A549 (cell line): ENCODE results near the gene F12. TPM values are rescaled to one million over a fixed set of nuclear protein-coding genes. Genes with fewer than 3 reads are reported as not detected.
A peak's percentile ranks its signal among the peaks of the same experiment; 100 is the strongest.

ENCODE experiments used
- ATAC-seq, 2 experiments: fragments of 200-7000 bp in 1 of 2; fragments of >200 bp in 1 of 2; cut with Nextera tagmentation in 1 of 2; cut with Tn5 transposase in 1 of 2; 3 replicates each; pipeline versions ENCODE4 v1.8.0 to v1.9.1; 2018 to 2020; ENCODE audit warnings: mild to moderate bottlenecking in 1 of 2, moderate library complexity in 1 of 2
- CTCF ChIA-PET: fragments of 300-600 bp; sonication (Branson Sonifier 250); formaldehyde crosslinking; extraction: SDS; loops from one replicate; lab custom pipeline; 2021; ENCODE audit warnings: antibody characterized with exemption, inconsistent platforms; lab: Yijun Ruan, JAX
- POLR2A ChIA-PET: fragments of 350-600 bp; formaldehyde crosslinking; extraction: SDS; loops from one replicate; lab custom pipeline; 2021; ENCODE audit warnings: antibody characterized with exemption, inconsistent platforms; lab: Yijun Ruan, JAX
- DNase-seq, 2 experiments: peaks; one replicate each; pipeline versions ENCODE4 v3.0.0 to v3.0.0-alpha.2; 2011 to 2016; ENCODE audit warnings: low read depth in 1 of 2, low spot score in 1 of 2
- FAIRE-seq: peaks from 2 replicates; lab custom pipeline; 2011; peaks lifted over from hg19 to GRCh38; lab: Jason Lieb, UNC
- H3K27ac ChIP-seq, 2 experiments: fragments of >200 bp; sonication (Bioruptor Twin); formaldehyde crosslinking; 3 replicates each; pipeline ENCODE4 v1.5.1; 2016 to 2017
- H3K4me1 ChIP-seq: fragments of >200 bp; sonication (Bioruptor Twin); formaldehyde crosslinking; 3 replicates; pipeline ENCODE4 v1.6.1; 2016
- H3K4me2 ChIP-seq: fragments of >200 bp; sonication (Bioruptor Twin); formaldehyde crosslinking; 3 replicates; pipeline ENCODE4 v1.6.1; 2016
- H3K4me3 ChIP-seq: fragments of >200 bp; sonication (Bioruptor Twin); formaldehyde crosslinking; 3 replicates; pipeline ENCODE4 v1.5.1; 2016
- H3K9me3 ChIP-seq: fragments of >200 bp; sonication (Bioruptor Twin); formaldehyde crosslinking; 3 replicates; pipeline ENCODE4 v1.6.1; 2016
- CEBPB ChIP-seq, 2 experiments: fragments of >200 bp in 1 of 2; sonication (Bioruptor Twin) in 1 of 2; formaldehyde crosslinking in 1 of 2; IDR thresholded peaks; 2 replicates each; pipeline ENCODE4 v1.6.1; 2012 to 2016
- CHD2 ChIP-seq: fragments of 150-350 bp; IDR thresholded peaks from 2 replicates; pipeline ENCODE4 v1.6.1; 2014; ENCODE audit warnings: low read length; ENCODE audit not compliant: partially characterized antibody
- EHF ChIP-seq: fragments of 250-450 bp; sonication (Bioruptor Pico); IDR thresholded peaks from 2 replicates; pipeline ENCODE4 v1.5.0; 2020; ENCODE audit warnings: mild to moderate bottlenecking
- EHMT2 ChIP-seq: fragments of 200-600 bp; sonication (generic); IDR thresholded peaks from 2 replicates; pipeline ENCODE4 v1.6.1; 2016; ENCODE audit warnings: antibody characterized with exemption, low read depth, mild to moderate bottlenecking, moderate library complexity
- EP300 ChIP-seq, 2 experiments: fragments of >200 bp; sonication (Bioruptor Twin); formaldehyde crosslinking; IDR thresholded peaks; 2 replicates in 1 of 2; 3 replicates in 1 of 2; pipeline ENCODE4 v1.6.1; 2016 to 2017
- ESRRA ChIP-seq: fragments of 150-350 bp; IDR thresholded peaks from 2 replicates; pipeline ENCODE4 v1.6.1; 2014; ENCODE audit warnings: mild to moderate bottlenecking, low read length, borderline replicate concordance
- FOSB ChIP-seq: fragments of 250-450 bp; sonication (Bioruptor Pico); IDR thresholded peaks from 2 replicates; pipeline ENCODE4 v1.5.0; 2020; ENCODE audit warnings: mild to moderate bottlenecking, moderate library complexity
- GATA3 ChIP-seq: IDR thresholded peaks from 2 replicates; pipeline ENCODE4 v1.6.1; 2012; ENCODE audit warnings: borderline replicate concordance
- HDAC2 ChIP-seq: fragments of 200-600 bp; sonication (generic); IDR thresholded peaks from 2 replicates; pipeline ENCODE4 v1.6.1; 2016
- HOXA7 ChIP-seq: fragments of 250-450 bp; sonication (Bioruptor Pico); IDR thresholded peaks from 2 replicates; pipeline ENCODE4 v1.5.0; 2020; ENCODE audit warnings: mild to moderate bottlenecking, moderate library complexity
- HOXB5 ChIP-seq: fragments of 250-450 bp; sonication (Bioruptor Pico); IDR thresholded peaks from 2 replicates; pipeline ENCODE4 v1.5.0; 2020; ENCODE audit warnings: mild to moderate bottlenecking, moderate library complexity
- KDM5A ChIP-seq: fragments of 200-600 bp; sonication (generic); IDR thresholded peaks from 2 replicates; pipeline ENCODE4 v1.6.1; 2016; ENCODE audit warnings: antibody characterized with exemption, mild to moderate bottlenecking
- NR3C1 ChIP-seq: fragments of >200 bp; sonication (Bioruptor Twin); formaldehyde crosslinking; IDR thresholded peaks from 3 replicates; pipeline ENCODE4 v1.6.1; 2017
- POLR2A ChIP-seq: IDR thresholded peaks from 2 replicates; pipeline ENCODE4 v1.6.1; 2012; ENCODE audit warnings: mild to moderate bottlenecking, low read length
- RAD21 ChIP-seq, 2 experiments: fragments of >200 bp in 1 of 2; sonication (Bioruptor Twin) in 1 of 2; formaldehyde crosslinking in 1 of 2; IDR thresholded peaks in 1 of 2; conservative IDR thresholded peaks in 1 of 2; 2 replicates in 1 of 2; 3 replicates in 1 of 2; pipeline ENCODE4 v1.6.1; 2012 to 2018; ENCODE audit warnings: inconsistent platforms in 1 of 2
- RFX5 ChIP-seq: fragments of 450-650 bp; IDR thresholded peaks from 2 replicates; pipeline ENCODE4 v1.7.1; 2014; ENCODE audit warnings: antibody characterized with exemption, mild to moderate bottlenecking, moderate library complexity
- RNF2 ChIP-seq: fragments of 200-600 bp; sonication (generic); IDR thresholded peaks from 2 replicates; pipeline ENCODE4 v1.6.1; 2016; ENCODE audit warnings: low read depth, mild to moderate bottlenecking, antibody characterized with exemption, moderate library complexity, borderline replicate concordance
- ZNF302 ChIP-seq: fragments of 250-450 bp; sonication (Bioruptor Pico); IDR thresholded peaks from 2 replicates; pipeline ENCODE4 v1.9.0; 2021; ENCODE audit warnings: inconsistent platforms, mild to moderate bottlenecking, moderate library complexity
- ZSCAN20 ChIP-seq: fragments of 250-450 bp; sonication (Bioruptor Pico); IDR thresholded peaks from 2 replicates; pipeline ENCODE4 v1.8.0; 2022; ENCODE audit warnings: mild to moderate bottlenecking, moderate library complexity
- WGBS: methylation state at CpG from one replicate; pipeline ENCODE4 v1.1.6; 2017; ENCODE audit errors: missing lambda C conversion rate; 5-methylcytosine and 5-hydroxymethylcytosine counted together
- polyA plus RNA-seq, 4 experiments: library from polyadenylated mRNA; depleted of rRNA in 3 of 4; stranded (reverse); fragments of >200 nt; fragmentation: RNase III in 1 of 4; extraction: RNeasy Plus Mini Kit Qiagen cat#74134 plus additional on column Dnase treatment in 1 of 4; gene quantifications; 2 replicates in 3 of 4; 3 replicates in 1 of 4; pipeline ENCODE4 v1.2.3, GENCODE V29; 2011 to 2017
- TF ChIP-seq, protein P1 (sequence below): fragments of 150-350 bp; IDR thresholded peaks from 2 replicates; pipeline ENCODE4 v1.6.1; 2014; ENCODE audit warnings: low read depth, mild to moderate bottlenecking, low read length
- TF ChIP-seq, protein P2 (sequence below): IDR thresholded peaks from 2 replicates; pipeline ENCODE4 v1.6.1; 2012
- TF ChIP-seq, protein P3 (sequence below): IDR thresholded peaks from 2 replicates; pipeline ENCODE4 v1.6.1; 2012
- TF ChIP-seq, protein P4 (sequence below): fragments of 450-650 bp; IDR thresholded peaks from 2 replicates; pipeline ENCODE4 v1.6.1; 2014; ENCODE audit warnings: antibody characterized with exemption
- TF ChIP-seq, protein P5 (sequence below): fragments of 200-600 bp; sonication (generic); IDR thresholded peaks from 2 replicates; pipeline ENCODE4 v1.6.1; 2016; ENCODE audit warnings: antibody characterized with exemption, mild to moderate bottlenecking, moderate library complexity

F12 gene
- polyA plus RNA-seq, 2 of the 4 experiments (the other 2 are of a cell fraction) = 5.3 to 14.3 TPM

DNA sequence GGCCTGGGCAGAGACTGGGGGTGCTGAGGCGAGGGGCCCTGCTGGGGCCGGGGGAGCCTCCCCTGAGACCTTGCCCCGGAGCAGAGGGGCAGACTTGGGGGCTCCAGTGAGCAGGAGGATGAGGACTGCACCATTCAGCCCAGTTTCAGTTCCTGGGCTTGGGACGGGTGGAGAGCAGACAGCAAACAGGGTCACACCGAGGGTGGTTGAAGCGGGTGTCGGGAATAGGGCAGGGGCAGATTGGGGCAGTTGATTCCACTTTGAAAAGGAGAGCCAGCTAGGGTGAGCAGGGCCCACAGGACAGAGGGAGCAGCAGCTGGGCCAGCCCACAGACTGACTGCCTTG is 21.6 kb upstream of the F12 start:
- ATAC-seq (no peak), DNase-seq (no peak), FAIRE-seq (no peak)
- POLR2A ChIA-PET = no interaction called here
- Histone ChIP-seq H3K4me3 (no peak overlapping the region), H3K9me3 (no peaks in the 10 kb centered on the region), H3K27ac (no peak overlapping the region), H3K4me2 (no peak overlapping the region), H3K4me1 (peaks cover 12% of the 10 kb centered on the region)
- WGBS = 87% methylated on average over 7 of the region's 7 CpGs
- CTCF ChIA-PET = interaction anchor here (1.6 to 36.0 kb wide), 3 partner anchors 17 to 112 kb away, joined by 5 to 871 read pairs (median 152); partner anchors contain the start of gene PRR7
- no peak for TF ChIP-seq CEBPB (IDR thresholded peaks at IDR 0.05)
- no peak for TF ChIP-seq ESRRA
- TF ChIP-seq POLR2A = no peak
- no peak for TF ChIP-seq EP300 (IDR thresholded peaks at IDR 0.05)
- no peak for TF ChIP-seq EHMT2
- TF ChIP-seq RAD21 (conservative IDR thresholded peaks at IDR 0.05 in 1 of 2, IDR thresholded peaks at IDR 0.05 in 1 of 2) = no peak
- no peak for TF ChIP-seq HOXB5
- no peak for TF ChIP-seq EHF (CRISPR knock-in tag)
- TF ChIP-seq, all 56 proteins: peak for 0

DNA sequence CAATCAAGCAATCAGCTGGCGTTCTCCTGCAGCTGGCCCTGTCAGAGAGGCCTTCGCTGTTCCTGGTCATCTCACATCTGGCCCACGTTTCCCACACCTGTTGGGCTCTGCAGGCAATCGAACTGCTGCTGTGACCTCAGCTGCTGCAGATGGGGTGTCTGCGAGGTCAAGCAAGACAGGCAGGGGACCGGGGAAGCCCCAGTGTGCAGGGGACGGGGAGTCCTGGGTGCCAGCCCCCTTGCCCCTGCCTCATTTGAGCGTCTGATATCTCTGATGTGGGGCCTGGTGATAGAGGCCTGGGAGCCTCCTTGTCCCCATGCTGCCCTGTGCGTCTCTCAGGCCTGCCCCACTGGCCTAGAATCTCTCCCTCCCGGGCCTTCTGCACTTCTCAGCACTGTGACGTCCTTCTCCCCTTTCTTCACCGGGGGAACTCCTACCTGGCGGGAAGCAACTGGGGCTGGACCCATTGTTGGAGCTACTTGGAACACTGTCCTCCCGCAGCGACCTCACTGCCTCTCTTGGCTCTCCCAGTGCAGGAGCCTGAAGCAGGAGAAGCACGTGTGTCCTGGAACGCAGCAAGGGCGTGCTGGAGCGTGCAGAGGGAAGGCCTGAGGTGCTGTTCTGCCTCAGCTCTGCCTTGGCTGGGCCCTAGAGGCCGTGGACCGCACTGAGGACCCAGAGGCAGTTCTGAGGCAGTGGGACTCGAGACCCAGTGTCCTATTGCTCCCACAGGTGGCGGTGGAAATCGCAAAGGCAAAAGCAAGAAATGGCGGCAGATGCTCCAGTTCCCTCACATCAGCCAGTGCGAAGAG is 21.0 kb upstream of the F12 start:
- Histone ChIP-seq H3K9me3 (no peaks in the 10 kb centered on the region), H3K4me1 (peaks cover 15% of the 10 kb centered on the region), H3K27ac (no peak overlapping the region), H3K4me2 (no peak overlapping the region), H3K4me3 (no peak overlapping the region)
- no peak for DNase-seq
- ChIA-PET CTCF (interaction anchor here (14.5 to 36.0 kb wide), 2 partner anchors 18 to 27 kb away, joined by 152 to 871 read pairs; partner anchors contain the start of gene PRR7), POLR2A (no interaction called here)
- TF ChIP-seq POLR2A = 0 out of 2 replicates have a peak, but pooled peaks have one; percentile 21
- TF ChIP-seq, protein P1, sequence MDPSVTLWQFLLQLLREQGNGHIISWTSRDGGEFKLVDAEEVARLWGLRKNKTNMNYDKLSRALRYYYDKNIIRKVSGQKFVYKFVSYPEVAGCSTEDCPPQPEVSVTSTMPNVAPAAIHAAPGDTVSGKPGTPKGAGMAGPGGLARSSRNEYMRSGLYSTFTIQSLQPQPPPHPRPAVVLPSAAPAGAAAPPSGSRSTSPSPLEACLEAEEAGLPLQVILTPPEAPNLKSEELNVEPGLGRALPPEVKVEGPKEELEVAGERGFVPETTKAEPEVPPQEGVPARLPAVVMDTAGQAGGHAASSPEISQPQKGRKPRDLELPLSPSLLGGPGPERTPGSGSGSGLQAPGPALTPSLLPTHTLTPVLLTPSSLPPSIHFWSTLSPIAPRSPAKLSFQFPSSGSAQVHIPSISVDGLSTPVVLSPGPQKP = no peak
- 91% methylated on average over 22 of the region's 26 CpGs for WGBS
- ATAC-seq = no peak
- FAIRE-seq = no peak

DNA sequence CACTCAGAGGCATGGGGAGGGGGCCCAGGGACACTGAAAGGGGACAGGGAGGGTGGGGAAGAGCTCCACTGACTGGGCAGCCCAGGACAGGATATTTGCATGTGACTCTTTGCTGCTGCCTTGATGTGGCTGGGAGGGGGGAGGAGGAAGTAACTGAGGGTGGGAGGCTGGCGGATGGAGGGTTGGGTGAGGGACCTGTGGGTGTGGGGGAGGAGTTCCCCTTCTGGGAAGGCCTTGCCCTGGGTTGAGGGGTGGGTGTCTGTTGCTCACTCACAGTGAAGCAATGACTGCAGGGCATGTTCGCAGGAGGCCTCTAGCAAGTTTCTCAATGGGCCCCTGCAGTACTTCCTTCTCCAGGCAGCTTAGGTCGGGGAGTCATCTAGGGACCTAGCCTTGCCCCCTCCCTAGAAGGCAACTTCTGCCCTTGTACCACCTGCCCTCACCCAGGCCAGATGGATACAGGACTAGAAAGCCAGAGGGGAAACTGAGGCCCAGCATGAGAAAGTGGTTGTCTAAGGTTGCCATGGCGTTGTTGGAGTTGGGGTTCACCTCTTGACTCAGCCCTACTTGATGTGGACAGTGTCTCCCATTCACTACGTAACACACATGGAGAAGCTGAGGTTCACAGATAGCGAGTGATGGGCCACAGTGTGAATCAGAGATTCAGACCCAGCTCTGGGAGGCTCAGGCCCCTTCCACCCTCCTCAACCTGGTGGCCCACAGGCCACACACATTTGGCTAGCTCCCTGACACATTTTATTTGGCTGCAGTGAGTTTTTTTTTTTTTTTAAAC is 20.1 kb upstream of the F12 start:
- CTCF ChIA-PET = interaction anchor here (0.7 to 36.0 kb wide), 3 partner anchors 19 to 59 kb away, joined by 4 to 871 read pairs (median 152); partner anchors contain the start of gene PRR7
- H3K4me1 ChIP-seq = peaks cover 17% of the 10 kb centered on the region
- FAIRE-seq = no peak
- TF ChIP-seq CHD2 (no peak), ZNF302 (CRISPR knock-in tag) (no peak), GATA3 (no peak), FOSB (CRISPR knock-in tag) (no peak), HOXA7 (CRISPR knock-in tag) (no peak), POLR2A (no peak; the same call in 1 of the 2 replicates), RFX5 (no peak), NR3C1 (no peak), EP300 (IDR thresholded peaks at IDR 0.05) (no peak), EHMT2 (no peak), ZSCAN20 (CRISPR knock-in tag) (no peak), RNF2 (no peak), HDAC2 (no peak), KDM5A (no peak)
- TF ChIP-seq, protein P2, sequence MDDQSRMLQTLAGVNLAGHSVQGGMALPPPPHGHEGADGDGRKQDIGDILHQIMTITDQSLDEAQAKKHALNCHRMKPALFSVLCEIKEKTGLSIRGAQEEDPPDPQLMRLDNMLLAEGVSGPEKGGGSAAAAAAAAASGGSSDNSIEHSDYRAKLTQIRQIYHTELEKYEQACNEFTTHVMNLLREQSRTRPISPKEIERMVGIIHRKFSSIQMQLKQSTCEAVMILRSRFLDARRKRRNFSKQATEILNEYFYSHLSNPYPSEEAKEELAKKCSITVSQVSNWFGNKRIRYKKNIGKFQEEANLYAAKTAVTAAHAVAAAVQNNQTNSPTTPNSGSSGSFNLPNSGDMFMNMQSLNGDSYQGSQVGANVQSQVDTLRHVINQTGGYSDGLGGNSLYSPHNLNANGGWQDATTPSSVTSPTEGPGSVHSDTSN = no peak
- TF ChIP-seq, protein P3, sequence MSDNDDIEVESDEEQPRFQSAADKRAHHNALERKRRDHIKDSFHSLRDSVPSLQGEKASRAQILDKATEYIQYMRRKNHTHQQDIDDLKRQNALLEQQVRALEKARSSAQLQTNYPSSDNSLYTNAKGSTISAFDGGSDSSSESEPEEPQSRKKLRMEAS = no peak
- TF ChIP-seq, protein P4, sequence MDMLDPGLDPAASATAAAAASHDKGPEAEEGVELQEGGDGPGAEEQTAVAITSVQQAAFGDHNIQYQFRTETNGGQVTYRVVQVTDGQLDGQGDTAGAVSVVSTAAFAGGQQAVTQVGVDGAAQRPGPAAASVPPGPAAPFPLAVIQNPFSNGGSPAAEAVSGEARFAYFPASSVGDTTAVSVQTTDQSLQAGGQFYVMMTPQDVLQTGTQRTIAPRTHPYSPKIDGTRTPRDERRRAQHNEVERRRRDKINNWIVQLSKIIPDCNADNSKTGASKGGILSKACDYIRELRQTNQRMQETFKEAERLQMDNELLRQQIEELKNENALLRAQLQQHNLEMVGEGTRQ = no peak
- TF ChIP-seq, protein P5, sequence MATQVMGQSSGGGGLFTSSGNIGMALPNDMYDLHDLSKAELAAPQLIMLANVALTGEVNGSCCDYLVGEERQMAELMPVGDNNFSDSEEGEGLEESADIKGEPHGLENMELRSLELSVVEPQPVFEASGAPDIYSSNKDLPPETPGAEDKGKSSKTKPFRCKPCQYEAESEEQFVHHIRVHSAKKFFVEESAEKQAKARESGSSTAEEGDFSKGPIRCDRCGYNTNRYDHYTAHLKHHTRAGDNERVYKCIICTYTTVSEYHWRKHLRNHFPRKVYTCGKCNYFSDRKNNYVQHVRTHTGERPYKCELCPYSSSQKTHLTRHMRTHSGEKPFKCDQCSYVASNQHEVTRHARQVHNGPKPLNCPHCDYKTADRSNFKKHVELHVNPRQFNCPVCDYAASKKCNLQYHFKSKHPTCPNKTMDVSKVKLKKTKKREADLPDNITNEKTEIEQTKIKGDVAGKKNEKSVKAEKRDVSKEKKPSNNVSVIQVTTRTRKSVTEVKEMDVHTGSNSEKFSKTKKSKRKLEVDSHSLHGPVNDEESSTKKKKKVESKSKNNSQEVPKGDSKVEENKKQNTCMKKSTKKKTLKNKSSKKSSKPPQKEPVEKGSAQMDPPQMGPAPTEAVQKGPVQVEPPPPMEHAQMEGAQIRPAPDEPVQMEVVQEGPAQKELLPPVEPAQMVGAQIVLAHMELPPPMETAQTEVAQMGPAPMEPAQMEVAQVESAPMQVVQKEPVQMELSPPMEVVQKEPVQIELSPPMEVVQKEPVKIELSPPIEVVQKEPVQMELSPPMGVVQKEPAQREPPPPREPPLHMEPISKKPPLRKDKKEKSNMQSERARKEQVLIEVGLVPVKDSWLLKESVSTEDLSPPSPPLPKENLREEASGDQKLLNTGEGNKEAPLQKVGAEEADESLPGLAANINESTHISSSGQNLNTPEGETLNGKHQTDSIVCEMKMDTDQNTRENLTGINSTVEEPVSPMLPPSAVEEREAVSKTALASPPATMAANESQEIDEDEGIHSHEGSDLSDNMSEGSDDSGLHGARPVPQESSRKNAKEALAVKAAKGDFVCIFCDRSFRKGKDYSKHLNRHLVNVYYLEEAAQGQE = no peak; the same call in 1 of the 2 replicates
- TF ChIP-seq, all 56 proteins: peak for 0
- DNase-seq (no peak), ATAC-seq (no peak)
- Histone ChIP-seq H3K4me3 (no peak overlapping the region), H3K27ac (peak overlapping the region in 1 of 2 experiments; percentile 25; a peak in 1 of 6 replicates), H3K4me2 (no peak overlapping the region), H3K9me3 (no peaks in the 10 kb centered on the region)
- WGBS = 98% methylated on average over 5 of the region's 6 CpGs
- POLR2A ChIA-PET = interaction anchor here (1.3 kb wide), 1 partner anchor 18 kb away, joined by 3 read pairs; no protein-coding TSS in a partner anchor
